Spleen (tissue), 11 donors: Measurements from ENCODE around the gene PSMD10. TPM values are rescaled to one million over a fixed set of nuclear protein-coding genes. Genes with fewer than 3 reads are reported as not detected.

Experiments used
- DNase-seq: peaks from one replicate; pipeline ENCODE4 v3.0.0-alpha.2; 2020
- H3K27ac ChIP-seq, 8 donors: fragments of 200-600 bp; sonication (generic) in 7 of 8; 1 replicate in 4 of 8; 2 replicates in 4 of 8; pipeline versions ENCODE4 v1.5.0 to v1.8.0; 2016 to 2021; ENCODE audit warnings: inconsistent platforms in 4 of 8, mild to moderate bottlenecking in 4 of 8, moderate library complexity in 1 of 8
- H3K27me3 ChIP-seq, 7 donors: fragments of 200-600 bp; sonication (generic) in 6 of 7; replicated peaks in 1 of 7; 1 replicate in 4 of 7; 2 replicates in 3 of 7; pipeline versions ENCODE4 v1.5.0 to v1.8.0; 2016 to 2021; ENCODE audit warnings: inconsistent platforms in 3 of 7, mild to moderate bottlenecking in 1 of 7
- H3K36me3 ChIP-seq, 6 donors: fragments of 200-600 bp; sonication (generic) in 5 of 6; 1 replicate in 4 of 6; 2 replicates in 2 of 6; pipeline versions ENCODE4 v1.5.0 to v1.8.0; 2016 to 2021; ENCODE audit warnings: inconsistent platforms in 2 of 6
- H3K4me1 ChIP-seq, 6 donors: fragments of 200-600 bp; sonication (generic) in 5 of 6; 1 replicate in 3 of 6; 2 replicates in 3 of 6; pipeline versions ENCODE4 v1.5.0 to v1.8.0; 2016 to 2021; ENCODE audit warnings: inconsistent platforms in 3 of 6
- H3K4me3 ChIP-seq, 8 donors: fragments of 200-600 bp; sonication (generic) in 7 of 8; 1 replicate in 4 of 8; 2 replicates in 4 of 8; pipeline versions ENCODE4 v1.5.0 to v1.8.0; 2016 to 2021; ENCODE audit warnings: inconsistent platforms in 4 of 8, mild to moderate bottlenecking in 4 of 8, moderate library complexity in 2 of 8
- H3K9me3 ChIP-seq, 8 donors: fragments of 200-600 bp; sonication (generic) in 7 of 8; 1 replicate in 4 of 8; 2 replicates in 4 of 8; pipeline versions ENCODE4 v1.5.0 to v1.8.0; 2016 to 2021; ENCODE audit warnings: inconsistent platforms in 4 of 8
- CTCF ChIP-seq, 11 experiments: fragments of 200-600 bp in 7 of 11; fragments of 450-650 bp in 4 of 11; sonication (generic) in 4 of 11; IDR thresholded peaks in 8 of 11; conservative IDR thresholded peaks in 3 of 11; 1 replicate in 7 of 11; 2 replicates in 4 of 11; pipeline versions ENCODE4 v1.4.0 to v1.8.0; 2016 to 2021; ENCODE audit warnings: antibody characterized with exemption in 11 of 11, inconsistent platforms in 4 of 11, mild to moderate bottlenecking in 1 of 11
- POLR2A ChIP-seq, 3 donors: fragments of 450-650 bp; IDR thresholded peaks; one replicate each; pipeline ENCODE4 v1.5.1; 2017; ENCODE audit warnings: antibody characterized with exemption in 3 of 3, mild to moderate bottlenecking in 1 of 3
- POLR2AphosphoS5 ChIP-seq, 3 donors: sonication (generic); formaldehyde crosslinking; IDR thresholded peaks; one replicate each; pipeline ENCODE4 v1.5.1; 2017; ENCODE audit warnings: antibody characterized with exemption in 3 of 3
- WGBS, 5 donors: extraction: QIAGEN DNeasy Blood & Tissue Kit in 3 of 5; methylation state at CpG; one replicate each; pipeline versions ENCODE4 v1.1.5 to v1.1.7; 2013 to 2018; 5-methylcytosine and 5-hydroxymethylcytosine counted together
- intact Hi-C: fragments of 100-400 bp; cut with DNase I; formaldehyde crosslinking; loops from one replicate; pipeline ENCODE4 v1.15.0; 2023; ENCODE audit warnings: low total_unique reads
- polyA plus RNA-seq, 3 donors: library from polyadenylated mRNA; stranded (reverse); fragments of 200-250 nt; gene quantifications; one replicate each; pipeline ENCODE4 v1.2.1, GENCODE V29; 2013
- total RNA-seq, 7 donors: library from RNA; depleted of rRNA in 3 of 7; stranded (reverse); fragments of >200 nt in 3 of 7; fragmentation: NEBNext Ultra II Directional in 4 of 7; extraction: Animal tissue kit (Norgen Biotek cat#: 25700) in 4 of 7; gene quantifications; one replicate each; pipeline versions ENCODE4 v1.1.0 to v1.2.1, GENCODE V29; 2016 to 2021
- donor health status: healthy with polysubstance abuse.
- donor health status: DM: no; HTN: no; CAD: no; lungs with moderate emphysema.
- donor health status: DM: no; HTN: no; CAD: no.
- donor health status: Bipolar disorder and iron deficiency.
- donor health status: healthy.
- donor health status: DM: no; HTN: no; CAD: no.
- donor health status: DM: yes; HTN: yes; CAD: no.

Gene PSMD10
- total and polyA plus RNA-seq, 10 donors: 26.7 to 41.2 (median 30.6) TPM

- TF ChIP-seq POLR2A (IDR thresholded peaks at IDR 0.05) (no peak), CTCF (IDR thresholded peaks at IDR 0.05 in 8 of 11, conservative IDR thresholded peaks at IDR 0.05 in 3 of 11) (no peak), POLR2AphosphoS5 (IDR thresholded peaks at IDR 0.05) (no peak)
- no peak for DNase-seq
- intact Hi-C loops: no loop called here
- no peaks in the 10 kb centered on the region for H3K27me3 ChIP-seq
- H3K36me3 ChIP-seq: peaks cover 0 to 17% (median under 1%) of the 10 kb centered on the region in 6 donors
- peak overlapping the region in 6 of 8 donors; percentile 82 to 91 (median 89) for H3K27ac ChIP-seq
- no peaks in the 10 kb centered on the region for H3K9me3 ChIP-seq
- WGBS, 5 donors: 0 to 38% (median 15%) methylated on average over 14 to 15 of the region's 15 CpGs; no CpG with 5 or more reads in 1 of the 5 donors
- peaks cover 0 to 37% (median 19%) of the 10 kb centered on the region in 6 donors for H3K4me1 ChIP-seq
- H3K4me3 ChIP-seq: peak overlapping the region; percentile 45 to 81 (median 53)
These were observed 543 bp upstream of the PSMD10 start for GRCh38 chrX:108091878-108092291.

GRCh38 chrX:108090491-108091263, 665 bp downstream of the PSMD10 start:
- intact Hi-C loops: no loop called here
- no peak for DNase-seq
- Histone ChIP-seq H3K9me3 (no peaks in the 10 kb centered on the region), H3K36me3 (peaks cover 0 to 28% (median 9%) of the 10 kb centered on the region in 6 donors), H3K27ac (peak overlapping the region; percentile 74 to 91 (median 88)), H3K4me1 (peaks cover 0 to 37% (median 19%) of the 10 kb centered on the region in 6 donors), H3K27me3 (peaks cover 0 to 2% (median 0%) of the 10 kb centered on the region in 7 donors), H3K4me3 (peak overlapping the region; percentile 45 to 81 (median 54))
- TF ChIP-seq POLR2A (IDR thresholded peaks at IDR 0.05) (no peak), POLR2AphosphoS5 (IDR thresholded peaks at IDR 0.05) (no peak), CTCF (IDR thresholded peaks at IDR 0.05 in 8 of 11, conservative IDR thresholded peaks at IDR 0.05 in 3 of 11) (no peak)
- 1 to 41% (median 9%) methylated on average over 16 to 20 of the region's 20 CpGs for WGBS, 5 donors

GRCh38 chrX:108088511-108088910, 2.8 kb downstream of the PSMD10 start:
- peaks cover 0 to 47% (median 15%) of the 10 kb centered on the region in 6 donors for H3K36me3 ChIP-seq
- H3K9me3 ChIP-seq: no peaks in the 10 kb centered on the region
- H3K4me3 ChIP-seq: no peak overlapping the region
- DNase-seq: no peak
- TF ChIP-seq CTCF (IDR thresholded peaks at IDR 0.05 in 8 of 11, conservative IDR thresholded peaks at IDR 0.05 in 3 of 11) (no peak), POLR2A (IDR thresholded peaks at IDR 0.05) (no peak), POLR2AphosphoS5 (IDR thresholded peaks at IDR 0.05) (no peak)
- peaks cover 0 to 2% (median 0%) of the 10 kb centered on the region in 7 donors for H3K27me3 ChIP-seq
- 70 to 98% (median 88%) methylated on average over 1 of the region's 1 CpG for WGBS, 5 donors
- intact Hi-C loops: no loop called here
- peaks cover 0 to 37% (median 19%) of the 10 kb centered on the region in 6 donors for H3K4me1 ChIP-seq
- H3K27ac ChIP-seq: no peak overlapping the region

GRCh38 chrX:108087792-108088191, 3.5 kb downstream of the PSMD10 start:
- H3K4me3 ChIP-seq: no peak overlapping the region
- H3K27me3 ChIP-seq: peaks cover 0 to 2% (median 0%) of the 10 kb centered on the region in 7 donors
- H3K36me3 ChIP-seq: peaks cover 0 to 47% (median 15%) of the 10 kb centered on the region in 6 donors
- 78 to 99% (median 94%) methylated on average over 6 of the region's 6 CpGs for WGBS, 5 donors
- no peak for DNase-seq
- H3K9me3 ChIP-seq: no peaks in the 10 kb centered on the region
- intact Hi-C loops: no loop called here
- peaks cover 0 to 34% (median 19%) of the 10 kb centered on the region in 6 donors for H3K4me1 ChIP-seq
- no peak overlapping the region for H3K27ac ChIP-seq
- no peak for TF ChIP-seq POLR2A (IDR thresholded peaks at IDR 0.05)
- no peak for TF ChIP-seq POLR2AphosphoS5 (IDR thresholded peaks at IDR 0.05)
- TF ChIP-seq CTCF (IDR thresholded peaks at IDR 0.05 in 8 of 11, conservative IDR thresholded peaks at IDR 0.05 in 3 of 11): no peak
